ENCODE results near the gene HPSE2.
"Not testable (repeated sequence)": the region's sequence is repeated elsewhere in the genome, so short reads cannot be mapped to it uniquely, and the experiment has no call there.

Gene HPSE2

DNA sequence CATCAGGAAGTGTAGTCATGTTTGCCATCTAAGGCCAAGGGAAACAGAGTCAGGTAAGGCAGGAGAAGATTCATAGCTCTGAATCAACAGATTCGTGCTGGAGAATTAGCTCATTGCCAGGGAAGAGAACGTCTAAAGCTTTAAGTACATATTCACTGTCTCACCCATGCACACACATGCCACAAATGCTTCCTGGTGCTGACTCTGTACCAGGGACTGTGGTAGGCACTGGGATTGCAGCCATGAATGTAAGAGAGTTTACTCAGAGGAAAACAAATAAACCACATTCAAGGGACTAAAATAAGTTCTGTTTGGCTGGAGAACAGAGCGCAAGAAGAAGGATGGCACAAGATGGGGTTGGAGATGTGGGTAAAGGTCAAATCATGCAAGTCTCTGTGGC lies 699.1 kb downstream of the HPSE2 start:
- no peak for DNase-seq

- DNase-seq: no peak
These were observed 701.8 kb downstream of the HPSE2 start for GRCh38 chr10:98533746-98534445.

DNA sequence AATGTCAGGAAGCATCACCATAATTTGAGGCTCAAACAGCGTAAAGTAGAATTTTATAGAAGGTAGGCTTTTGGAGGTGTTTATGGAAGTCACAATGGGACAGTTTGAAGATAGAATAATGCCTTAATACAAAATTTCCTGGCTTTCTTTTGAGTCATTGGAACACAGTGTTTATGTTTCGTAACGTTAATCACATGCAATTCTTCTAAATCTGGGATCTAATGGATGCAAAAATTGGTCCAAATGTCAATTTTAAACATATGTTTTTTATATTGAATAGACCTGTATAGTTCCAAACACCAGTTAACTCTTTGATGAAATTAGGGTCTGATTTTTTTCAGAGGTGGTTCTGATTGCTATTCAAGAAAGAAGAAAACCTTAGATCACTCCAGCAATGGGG lies 702.4 kb downstream of the HPSE2 start:
- DNase-seq: no peak

DNA sequence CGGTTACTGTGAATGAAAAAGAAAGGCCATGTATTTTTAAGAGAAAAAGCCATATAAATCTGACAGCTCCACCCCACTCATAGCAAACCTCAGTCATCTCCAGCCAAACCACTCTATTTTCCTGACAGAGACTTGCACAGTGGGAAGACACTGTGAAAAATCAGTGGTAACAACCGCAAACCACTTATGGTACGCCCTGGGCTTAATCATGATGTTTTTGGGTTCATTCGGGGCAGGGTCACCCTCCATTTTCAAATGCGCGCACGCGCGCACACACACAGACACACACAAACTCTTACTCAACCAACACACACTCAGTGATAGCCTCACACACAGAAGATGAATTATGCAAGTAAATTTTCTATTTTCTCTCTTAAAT lies 706.9 kb downstream of the HPSE2 start:
- no peak for DNase-seq

DNA sequence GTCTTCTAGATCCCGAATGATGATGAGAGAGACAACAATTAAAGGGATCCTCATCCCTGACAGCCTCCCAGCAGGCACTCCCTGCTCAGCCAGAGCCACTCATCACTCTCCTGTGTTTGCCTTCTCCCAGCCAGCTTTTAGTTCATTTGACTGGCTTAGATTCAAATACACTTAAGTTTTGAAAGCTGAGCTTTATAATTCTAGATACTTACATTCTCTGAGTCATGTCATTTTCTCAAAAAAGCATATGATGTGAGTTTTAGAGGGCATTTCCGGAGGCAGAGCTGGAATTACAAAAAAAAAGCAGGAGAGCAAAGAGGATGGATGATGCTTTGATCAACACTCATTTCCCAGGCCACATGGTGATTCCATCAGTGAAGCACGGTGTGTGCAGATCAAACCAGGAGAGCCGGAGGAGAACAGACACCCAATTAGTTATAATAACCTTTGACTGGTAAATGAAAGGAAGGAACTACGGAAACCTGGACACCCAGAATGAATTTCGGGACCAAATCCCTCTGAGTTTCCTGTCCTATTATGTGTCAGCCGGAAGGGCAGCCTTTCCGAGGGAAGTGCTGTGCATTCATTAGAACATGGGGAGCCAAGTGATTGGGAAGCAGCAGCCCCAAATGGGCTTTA lies 707.4 kb downstream of the HPSE2 start:
- no peak for DNase-seq

GRCh38 chr10:98525969-98526368 lies 709.7 kb downstream of the HPSE2 start:
- DNase-seq: no peak

DNA sequence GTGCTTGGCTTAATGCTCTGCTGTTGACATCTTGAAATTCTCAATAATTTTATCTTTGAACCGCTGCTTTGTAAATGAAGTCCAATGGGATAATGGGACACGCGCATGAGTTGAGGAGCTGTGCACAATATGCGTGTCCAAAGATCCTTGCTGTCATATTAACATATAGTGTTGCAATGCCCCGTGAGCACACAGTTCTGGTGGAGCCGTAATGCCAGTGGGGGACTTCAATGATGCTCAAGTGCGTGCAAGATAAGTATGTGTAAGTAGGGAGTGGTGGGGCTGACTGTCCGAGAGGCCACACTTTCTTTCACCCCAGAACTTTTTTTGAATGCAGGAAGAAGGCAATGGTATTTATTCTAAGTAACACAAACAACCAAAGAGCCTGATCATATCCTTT lies 711.5 kb downstream of the HPSE2 start:
- DNase-seq: no peak

GRCh38 chr10:98519841-98520240 lies 715.8 kb downstream of the HPSE2 start:
- no peak for DNase-seq

DNA sequence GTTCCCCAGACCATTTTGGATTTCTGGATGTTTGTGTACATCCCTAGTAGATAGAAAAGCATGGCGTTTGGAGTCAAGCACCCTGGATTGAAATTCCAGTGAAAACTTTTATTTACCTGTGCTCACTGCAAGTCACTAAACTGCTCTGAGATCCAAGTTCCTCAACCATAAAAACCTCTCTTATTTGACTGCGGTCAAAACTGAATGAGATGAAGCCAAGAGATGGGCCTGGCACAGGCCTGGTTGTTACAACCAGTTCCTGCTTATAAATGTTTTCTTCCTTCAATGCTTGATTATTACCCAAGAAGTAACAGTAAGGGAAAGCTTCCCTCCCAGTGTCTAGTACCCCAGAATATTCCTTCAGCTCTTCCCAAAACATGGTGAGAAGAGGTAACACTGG lies 718.0 kb downstream of the HPSE2 start:
- DNase-seq: no peak

DNA sequence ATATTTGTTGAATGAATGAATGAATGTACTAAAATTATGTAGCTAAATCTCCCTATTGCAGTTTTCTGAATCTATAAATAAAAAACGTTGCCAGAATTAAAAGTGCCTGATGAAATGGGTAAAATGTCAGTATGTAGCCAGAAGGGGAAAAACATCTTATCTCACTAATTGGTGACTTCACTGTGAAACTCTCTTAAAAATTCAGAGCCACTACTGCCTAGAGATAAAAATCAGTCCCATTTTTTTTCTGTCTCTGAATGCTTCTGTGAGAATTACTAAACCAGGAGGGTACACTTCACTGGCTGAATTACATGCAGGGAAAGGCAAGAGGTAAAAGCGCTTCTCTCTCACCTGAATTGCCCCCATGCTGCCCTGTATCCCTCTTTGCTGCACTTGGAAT lies 719.3 kb downstream of the HPSE2 start:
- DNase-seq: no peak

- no peak for DNase-seq
These were observed 721.9 kb downstream of the HPSE2 start for GRCh38 chr10:98513704-98514103.

GRCh38 chr10:98511876-98512275 lies 723.8 kb downstream of the HPSE2 start:
- no peak for DNase-seq

DNA sequence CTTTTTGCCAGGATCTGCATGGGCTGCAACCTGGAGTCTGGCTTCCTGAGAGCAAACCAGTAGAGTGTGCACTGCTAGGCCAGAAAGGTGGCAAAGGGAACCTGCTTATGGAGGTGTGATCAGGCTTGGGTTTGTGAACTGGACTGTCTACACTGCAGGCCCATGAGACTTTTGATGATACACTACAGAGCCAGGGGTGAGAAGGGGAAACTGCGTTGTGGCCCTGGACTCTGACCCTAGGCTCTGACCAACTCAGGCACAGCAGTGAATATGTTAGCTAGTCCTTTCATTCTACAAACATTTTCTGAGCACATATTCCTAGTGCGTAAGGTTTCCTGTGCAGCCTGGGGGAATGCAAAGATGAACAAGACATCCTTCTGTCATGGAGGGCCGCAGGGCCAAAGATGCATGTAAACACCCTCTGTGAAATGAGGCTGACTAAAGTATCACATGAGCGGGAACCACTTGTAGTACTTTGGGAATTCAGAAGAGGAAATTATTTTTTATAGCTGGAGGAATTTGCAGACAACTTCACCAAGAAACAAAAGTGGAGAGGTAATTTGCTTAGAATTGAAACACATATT lies 725.1 kb downstream of the HPSE2 start:
- no peak for DNase-seq

- DNase-seq: no peak
These were observed 725.9 kb downstream of the HPSE2 start for GRCh38 chr10:98509745-98510144.

DNA sequence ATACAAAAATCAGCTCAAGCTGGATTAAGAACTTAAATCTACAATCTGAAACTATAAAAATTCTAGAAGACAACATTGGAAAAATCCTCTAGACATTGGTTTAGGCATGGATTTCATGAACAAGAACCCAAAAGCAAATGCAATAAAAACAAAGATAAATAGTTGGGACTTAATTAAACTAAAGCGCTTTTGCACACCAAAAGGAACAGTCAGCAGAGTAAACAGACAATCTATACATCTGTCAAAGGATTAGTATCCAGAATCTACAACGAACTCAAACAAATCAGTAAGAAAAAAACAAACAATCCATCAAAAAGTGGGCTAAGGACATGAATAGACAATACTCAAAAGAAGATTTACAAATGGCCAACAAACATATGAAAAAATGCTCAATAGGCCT lies 733.1 kb downstream of the HPSE2 start:
- DNase-seq: not testable (repeated sequence)

- DNase-seq: no peak
These were observed 742.9 kb downstream of the HPSE2 start for GRCh38 chr10:98492763-98493162.

DNA sequence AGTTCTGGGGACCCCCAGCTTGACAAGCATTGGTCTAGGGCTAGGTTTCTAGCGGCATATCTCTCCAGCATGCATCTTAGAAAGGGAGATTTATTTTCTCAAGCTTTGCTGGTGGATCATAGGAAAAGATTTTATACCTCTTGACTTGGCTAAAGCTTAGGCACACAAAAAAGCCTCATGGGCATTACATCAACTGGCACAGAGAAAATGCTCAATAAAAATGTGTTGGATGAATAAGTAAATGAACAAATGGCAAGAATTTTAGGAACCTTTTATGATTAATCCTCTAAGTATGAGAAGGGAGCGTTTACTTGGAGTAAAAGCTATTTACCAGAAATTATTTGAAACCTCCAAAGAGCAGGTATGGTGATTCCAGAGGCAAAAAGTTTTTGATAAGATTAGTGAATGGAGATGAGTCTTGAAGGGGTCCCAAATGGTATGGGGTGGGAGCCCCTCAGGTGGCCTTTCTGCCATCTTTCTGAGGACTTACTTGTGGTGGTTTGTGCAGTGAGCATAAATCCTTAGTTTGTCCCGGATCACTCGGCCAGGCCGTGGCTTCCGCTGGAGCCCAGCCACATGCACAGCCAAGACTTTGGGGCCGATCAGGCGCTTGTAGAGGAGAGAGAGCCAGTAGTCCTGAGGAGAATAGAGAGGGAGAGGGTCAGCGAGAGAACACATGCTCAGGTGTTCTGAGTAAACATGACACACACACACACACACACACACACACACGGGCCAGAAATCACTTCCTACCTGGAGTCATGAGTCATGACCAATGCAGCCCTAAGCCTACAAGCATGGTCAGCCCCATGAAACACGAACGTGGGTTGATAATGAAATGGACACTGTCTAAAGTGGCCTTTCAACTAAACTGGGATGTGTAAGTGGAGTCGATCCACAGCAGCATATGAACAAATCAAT lies 745.8 kb downstream of the HPSE2 start:
- no peak for DNase-seq

GRCh38 chr10:98488669-98489430 lies 746.8 kb downstream of the HPSE2 start:
- no peak for DNase-seq

- no peak for DNase-seq
These were observed 748.0 kb downstream of the HPSE2 start for GRCh38 chr10:98487649-98488048.

GRCh38 chr10:98486421-98486820 lies 749.2 kb downstream of the HPSE2 start:
- no peak for DNase-seq

DNA sequence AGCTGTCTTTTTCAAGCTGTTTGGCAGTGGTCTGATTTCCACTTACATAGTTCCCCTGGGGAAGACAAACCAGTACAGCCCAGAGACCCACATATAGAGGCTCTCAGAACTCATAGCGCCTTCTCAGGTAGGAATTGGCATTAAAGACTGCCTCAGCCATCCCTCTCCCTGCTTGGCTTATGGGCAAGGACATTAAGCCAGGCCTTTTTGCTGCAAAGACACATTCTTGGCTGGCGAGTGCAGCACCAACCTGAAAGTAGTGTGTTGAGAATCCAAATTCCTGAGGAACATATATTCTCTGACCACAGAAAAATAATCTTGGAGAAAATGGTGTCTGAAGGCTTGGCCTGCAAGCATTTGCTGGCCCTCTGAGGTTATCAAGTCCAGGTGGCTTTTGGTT lies 749.7 kb downstream of the HPSE2 start:
- DNase-seq: no peak

DNA sequence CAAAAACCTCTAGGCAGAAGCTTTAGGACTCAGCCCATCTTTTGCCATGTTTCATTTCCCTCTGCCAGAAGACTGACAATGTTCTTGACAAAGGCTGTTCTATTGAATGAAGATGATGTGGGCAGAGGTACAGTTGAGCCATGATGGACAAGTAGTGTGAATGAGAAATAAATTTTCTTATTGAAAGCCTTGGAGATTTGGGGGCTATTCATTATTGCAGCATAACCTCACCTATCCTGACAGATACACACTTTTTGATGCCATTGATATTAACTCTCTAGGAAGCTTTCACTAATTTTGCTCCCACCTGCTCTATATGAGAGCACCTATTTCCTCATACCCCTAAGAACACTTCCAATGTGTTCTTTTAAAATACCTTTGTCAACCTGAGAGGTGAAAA lies 752.0 kb downstream of the HPSE2 start:
- no peak for DNase-seq

DNA sequence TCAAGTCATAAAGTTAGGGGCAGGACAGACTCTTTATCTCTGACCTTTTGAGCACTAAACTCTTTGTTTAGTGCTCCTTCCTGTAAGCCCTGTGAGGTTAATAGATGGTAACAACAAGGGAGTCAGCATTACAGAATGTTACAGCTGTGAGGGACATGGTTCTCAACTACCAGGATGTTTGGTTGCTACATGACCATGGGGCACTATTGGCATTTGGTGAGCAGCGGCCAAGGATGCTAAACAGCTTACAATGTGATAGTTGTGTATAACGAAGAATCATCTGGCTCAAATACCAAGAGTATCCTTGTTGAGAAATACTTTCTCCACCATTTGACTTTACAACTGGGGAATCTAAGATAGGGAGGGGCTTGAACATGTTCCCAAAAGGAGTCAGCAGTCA lies 753.6 kb downstream of the HPSE2 start:
- DNase-seq: no peak
